Activated T-helper 17 cell treated with anti-CD3 and anti-CD28 coated beads, Interleukin-2, amount 50 U/mL, for 72 hours (primary cell): Measurements from ENCODE around the gene DEPDC4. TPM values are rescaled to one million over a fixed set of nuclear protein-coding genes. Genes with fewer than 3 reads are reported as not detected.

ENCODE experiments used
- ATAC-seq: fragments of 150-1000 bp; cut with Tn5 transposase; replicated peaks from 2 replicates; pipeline ENCODE4 v1.10.0; 2021; ENCODE audit warnings: mild to moderate bottlenecking, moderate library complexity
- H3K27ac Mint-ChIP-seq: one replicate; pipeline ENCODE4 v1.8.0; 2022; ENCODE audit warnings: mixed read lengths
- H3K27me3 Mint-ChIP-seq: one replicate; pipeline ENCODE4 v1.8.0; 2022; ENCODE audit warnings: mixed read lengths
- H3K36me3 Mint-ChIP-seq: one replicate; pipeline ENCODE4 v1.8.0; 2022; ENCODE audit warnings: low read depth, mild to moderate bottlenecking, mixed read lengths
- H3K4me1 Mint-ChIP-seq: one replicate; pipeline ENCODE4 v1.8.0; 2022; ENCODE audit warnings: mixed read lengths
- H3K4me3 Mint-ChIP-seq: one replicate; pipeline ENCODE4 v1.8.0; 2022; ENCODE audit warnings: mild to moderate bottlenecking, mixed read lengths
- H3K9me3 Mint-ChIP-seq: one replicate; pipeline ENCODE4 v1.8.0; 2022; ENCODE audit warnings: mixed read lengths
- total RNA-seq, 2 donors: library from RNA; stranded (reverse); gene quantifications; one replicate each; pipeline ENCODE4 v1.2.3, GENCODE V29; 2022

Gene DEPDC4
- total RNA-seq, 2 donors from 2014 or later, result 2.4 TPM

DNA sequence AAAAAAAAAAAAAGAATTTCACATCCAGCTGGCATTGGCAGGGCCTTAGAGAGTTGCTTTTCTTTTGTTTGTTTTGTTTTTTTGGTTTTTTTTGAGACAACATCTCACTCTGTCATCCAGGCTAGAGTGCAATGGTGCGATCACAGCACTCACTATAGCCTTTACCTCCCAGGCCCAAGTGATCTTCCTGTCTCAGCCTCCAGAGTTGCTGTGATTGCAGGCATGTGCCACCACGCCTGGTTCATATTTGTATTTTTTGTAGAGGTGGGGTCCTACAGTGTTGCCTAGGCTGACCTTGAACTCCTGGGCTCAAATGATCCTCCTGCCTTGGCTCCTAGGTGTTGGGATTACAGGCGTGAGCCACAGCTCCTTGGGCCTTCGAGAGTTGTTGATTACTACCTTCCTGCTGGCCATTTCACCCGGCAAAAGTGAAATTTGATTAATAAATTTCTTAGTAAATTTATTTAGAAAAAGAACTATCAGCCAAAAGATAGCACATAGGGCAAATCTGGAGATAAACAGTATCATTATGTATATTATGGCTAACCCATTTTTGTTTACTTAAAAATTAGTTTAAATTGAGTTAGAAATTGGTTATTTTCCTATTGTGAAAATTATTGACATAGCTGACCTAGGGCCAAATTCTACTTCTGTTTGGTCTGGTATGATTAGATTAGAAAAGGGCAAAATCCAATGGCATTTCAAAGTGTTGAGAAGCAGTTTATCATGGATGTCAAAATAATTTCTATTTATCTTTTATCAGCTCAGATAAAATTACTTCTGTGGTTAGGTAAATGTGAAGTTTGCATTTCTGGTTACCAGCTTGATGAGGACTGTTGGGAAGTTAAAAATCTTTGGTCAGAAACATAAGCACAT, 53.6 kb downstream of the DEPDC4 start:
- peaks cover 95% of the 10 kb centered on the region for H3K36me3 Mint-ChIP-seq
- no peaks in the 10 kb centered on the region for H3K27me3 Mint-ChIP-seq
- H3K27ac Mint-ChIP-seq, result no peak overlapping the region
- no peaks in the 10 kb centered on the region for H3K9me3 Mint-ChIP-seq
- no peaks in the 10 kb centered on the region for H3K4me1 Mint-ChIP-seq
- no peak overlapping the region for H3K4me3 Mint-ChIP-seq
- ATAC-seq, result no peak

DNA sequence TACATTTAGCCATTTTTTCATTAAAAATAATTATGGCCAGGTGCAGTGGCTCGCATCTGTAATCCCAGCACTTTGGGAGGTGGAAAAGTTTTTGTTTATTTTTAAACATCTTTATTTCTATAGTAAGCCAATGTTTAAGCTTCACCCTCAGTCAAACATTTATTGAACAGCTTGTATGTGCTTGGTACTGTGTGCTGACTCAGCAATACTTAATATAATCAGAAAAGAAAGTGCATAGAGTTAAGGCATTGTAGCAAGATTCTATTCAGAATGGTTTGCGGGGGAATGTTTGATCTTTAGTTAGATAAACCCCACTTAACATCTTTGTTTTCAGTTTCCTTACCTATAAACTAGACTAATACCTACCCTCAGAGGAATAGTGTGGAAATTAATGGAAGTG, 55.2 kb downstream of the DEPDC4 start:
- H3K4me3 Mint-ChIP-seq, result no peak overlapping the region
- ATAC-seq, result no peak
- no peak overlapping the region for H3K27ac Mint-ChIP-seq
- no peaks in the 10 kb centered on the region for H3K27me3 Mint-ChIP-seq
- no peaks in the 10 kb centered on the region for H3K4me1 Mint-ChIP-seq
- peaks cover 95% of the 10 kb centered on the region for H3K36me3 Mint-ChIP-seq
- H3K9me3 Mint-ChIP-seq, result no peaks in the 10 kb centered on the region

DNA sequence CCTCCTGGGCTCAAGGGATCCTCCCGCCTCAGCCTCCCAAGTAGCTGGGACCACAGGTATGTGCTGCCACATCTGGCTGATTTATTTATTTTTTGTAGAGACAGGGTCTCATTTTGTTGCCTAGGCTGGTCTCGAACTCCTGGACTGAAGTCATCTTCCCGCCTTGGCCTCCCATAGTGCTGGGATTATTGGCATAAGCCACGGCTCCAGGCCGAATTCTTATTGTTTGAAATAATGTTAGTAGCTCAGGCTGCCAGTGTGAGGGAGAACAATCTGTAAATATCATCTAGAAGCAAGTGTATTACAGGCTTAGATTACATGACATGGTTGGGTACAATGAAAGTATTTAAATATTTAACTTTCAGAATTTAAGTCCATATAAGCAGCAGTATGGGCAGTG, 58.0 kb downstream of the DEPDC4 start:
- H3K27ac Mint-ChIP-seq, result no peak overlapping the region
- H3K36me3 Mint-ChIP-seq, result peaks cover 87% of the 10 kb centered on the region
- H3K9me3 Mint-ChIP-seq, result no peaks in the 10 kb centered on the region
- H3K4me3 Mint-ChIP-seq, result no peak overlapping the region
- no peaks in the 10 kb centered on the region for H3K4me1 Mint-ChIP-seq
- H3K27me3 Mint-ChIP-seq, result no peaks in the 10 kb centered on the region
- no peak for ATAC-seq

DNA sequence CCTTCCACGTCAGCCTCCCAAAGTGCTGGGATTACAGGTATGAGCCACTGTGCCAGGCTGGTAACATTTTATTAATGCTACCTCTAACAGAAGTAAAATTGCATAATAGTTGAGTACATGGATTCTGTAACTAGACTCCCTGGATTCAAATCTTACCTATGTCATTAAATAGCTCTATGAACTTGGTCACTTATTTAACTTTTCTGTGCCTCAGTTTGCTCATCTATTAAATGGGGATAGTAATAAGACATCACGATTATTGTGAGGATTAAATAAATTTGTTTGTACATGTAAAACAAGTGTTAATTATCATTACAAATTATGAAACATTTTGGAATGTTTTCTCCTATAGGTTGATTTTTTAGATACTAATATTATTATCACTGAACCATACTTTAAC, 59.6 kb downstream of the DEPDC4 start:
- no peak for ATAC-seq
- Mint-ChIP-seq H3K9me3 (no peaks in the 10 kb centered on the region), H3K27me3 (no peaks in the 10 kb centered on the region), H3K4me3 (no peak overlapping the region), H3K4me1 (no peaks in the 10 kb centered on the region), H3K36me3 (peaks cover 72% of the 10 kb centered on the region), H3K27ac (no peak overlapping the region)

DNA sequence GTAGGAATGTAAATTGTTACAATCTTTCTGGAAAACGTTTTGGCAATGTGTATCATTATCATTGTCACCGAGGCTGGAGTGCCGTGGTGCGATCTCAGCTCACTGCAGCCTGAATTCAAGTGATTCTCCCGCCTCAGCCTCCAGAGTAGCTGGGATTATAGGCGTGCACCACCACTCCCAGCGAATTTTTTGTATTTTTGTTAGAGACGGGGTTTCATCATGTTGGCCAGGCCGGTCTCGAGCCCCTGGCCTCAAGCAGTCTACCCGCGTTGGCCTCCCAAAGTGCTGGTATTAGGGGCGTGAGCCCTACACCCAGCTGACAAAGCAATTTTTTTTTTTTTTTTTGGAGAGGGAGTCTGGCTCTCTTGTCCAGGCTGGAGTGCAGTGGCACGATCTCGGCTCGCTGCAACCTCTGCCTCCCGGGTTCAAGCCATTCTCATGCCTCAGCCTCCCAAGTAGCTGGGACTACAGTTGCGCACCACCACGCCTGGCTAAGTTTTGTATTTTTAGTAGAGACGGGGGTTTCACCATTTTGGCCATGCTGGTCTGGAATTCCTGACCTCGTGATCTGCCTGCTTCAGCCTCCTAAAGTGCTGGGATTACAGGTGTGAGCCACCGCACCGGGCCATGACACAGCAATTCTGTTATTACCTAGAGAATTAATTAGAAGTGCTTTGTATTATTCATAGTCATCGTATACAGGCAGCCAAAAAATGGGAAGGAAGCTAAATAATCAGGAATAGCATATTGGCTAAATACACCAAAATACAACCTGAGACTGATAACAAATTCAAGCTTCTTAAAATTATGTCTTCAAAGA, 65.1 kb downstream of the DEPDC4 start:
- Mint-ChIP-seq H3K9me3 (no peaks in the 10 kb centered on the region), H3K27ac (peak overlapping the region; percentile 98), H3K36me3 (peaks cover 42% of the 10 kb centered on the region), H3K4me3 (peak overlapping the region; percentile 100), H3K4me1 (peaks cover 6% of the 10 kb centered on the region), H3K27me3 (no peaks in the 10 kb centered on the region)
- no peak for ATAC-seq

DNA sequence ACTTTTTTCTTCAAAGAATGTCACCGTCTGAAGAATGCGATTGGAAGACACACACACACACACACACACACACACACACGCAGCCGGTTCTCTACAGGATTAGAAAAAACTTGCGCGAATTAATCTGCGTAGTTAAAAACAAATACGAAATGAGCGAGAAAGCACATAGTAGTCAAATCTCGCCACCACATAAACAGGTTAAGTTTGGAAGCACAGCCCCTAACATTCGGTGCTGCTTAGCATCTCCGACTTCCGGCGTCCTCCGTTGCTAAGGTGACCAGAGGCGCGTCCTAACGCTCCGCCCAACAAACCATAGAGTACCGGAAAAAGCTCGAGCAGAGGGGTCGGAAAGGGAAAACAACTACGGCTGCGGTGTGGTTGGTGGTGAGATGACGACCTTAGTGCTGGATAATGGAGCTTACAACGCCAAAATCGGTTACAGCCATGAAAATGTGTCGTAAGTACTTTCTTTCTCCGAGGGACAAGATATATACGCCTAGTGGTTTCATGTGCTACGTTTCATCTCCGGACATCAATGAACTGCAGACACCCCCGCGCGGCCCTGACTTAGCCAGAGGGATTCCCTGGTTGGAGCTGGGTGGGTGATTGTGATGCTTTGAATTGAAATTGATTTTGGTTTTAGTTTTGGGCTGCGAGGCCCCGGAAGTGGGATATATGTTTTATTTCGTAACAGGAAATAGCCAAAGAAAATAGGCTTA, 66.3 kb downstream of the DEPDC4 start, which contains the start of gene ACTR6:
TSS of gene ACTR6 (plus strand) at position 353 of the 719 bp plus-strand sequence. CDS start at position 390, 37 bp downstream.
- peaks cover 6% of the 10 kb centered on the region for H3K4me1 Mint-ChIP-seq
- H3K27me3 Mint-ChIP-seq, result no peaks in the 10 kb centered on the region
- H3K9me3 Mint-ChIP-seq, result no peaks in the 10 kb centered on the region
- peaks cover 32% of the 10 kb centered on the region for H3K36me3 Mint-ChIP-seq
- peak; percentile 87 for ATAC-seq
- H3K4me3 Mint-ChIP-seq, result peak within 1 kb of the TSS; percentile 100
- H3K27ac Mint-ChIP-seq, result peak within 1 kb of the TSS; percentile 98

DNA sequence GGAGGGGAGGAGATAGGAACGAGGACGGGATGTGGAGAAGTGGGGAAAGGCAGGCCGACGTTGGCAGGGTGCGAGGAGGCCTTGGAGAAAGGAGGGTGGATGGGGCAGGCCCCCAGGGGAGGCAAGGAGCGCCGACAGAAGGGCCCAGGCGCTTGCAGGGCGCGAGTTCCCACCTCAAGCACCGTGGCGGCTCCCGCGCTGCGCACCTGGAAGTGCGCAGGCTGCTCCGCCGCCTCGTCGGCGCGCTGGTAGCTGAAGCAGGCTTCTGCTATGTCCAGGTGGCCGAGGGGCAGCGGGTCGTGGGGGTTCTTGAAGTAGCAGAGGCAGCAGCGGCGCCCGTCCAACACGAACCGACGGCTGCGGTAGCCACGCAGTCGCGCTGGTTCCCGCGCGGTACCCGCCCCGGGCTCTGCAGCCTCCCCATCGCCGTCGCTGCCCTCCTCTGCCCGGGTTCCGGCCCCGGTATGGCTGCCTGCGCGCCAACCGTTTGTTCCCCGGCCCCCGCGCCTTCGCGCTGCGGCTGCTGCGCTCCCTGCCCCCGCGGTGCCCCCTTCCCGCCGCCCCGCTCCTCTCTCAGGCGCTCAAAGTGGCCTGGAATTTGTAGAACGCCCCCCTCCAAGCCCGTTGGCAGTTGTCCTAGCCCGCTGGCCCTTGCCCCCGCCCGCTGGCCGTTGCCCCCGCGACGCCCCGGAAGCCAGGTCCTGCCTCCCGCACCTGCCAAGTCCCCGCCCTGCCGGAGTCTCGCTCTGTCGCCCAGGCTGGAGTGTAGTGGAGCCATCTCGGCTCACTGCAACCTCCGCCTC, 67.3 kb downstream of the DEPDC4 start:
- Mint-ChIP-seq H3K4me3 (peak overlapping the region; percentile 100), H3K36me3 (peaks cover 35% of the 10 kb centered on the region), H3K27me3 (no peaks in the 10 kb centered on the region), H3K27ac (peak overlapping the region; percentile 98), H3K4me1 (peaks cover 6% of the 10 kb centered on the region), H3K9me3 (no peaks in the 10 kb centered on the region)
- peak; percentile 76 for ATAC-seq

DNA sequence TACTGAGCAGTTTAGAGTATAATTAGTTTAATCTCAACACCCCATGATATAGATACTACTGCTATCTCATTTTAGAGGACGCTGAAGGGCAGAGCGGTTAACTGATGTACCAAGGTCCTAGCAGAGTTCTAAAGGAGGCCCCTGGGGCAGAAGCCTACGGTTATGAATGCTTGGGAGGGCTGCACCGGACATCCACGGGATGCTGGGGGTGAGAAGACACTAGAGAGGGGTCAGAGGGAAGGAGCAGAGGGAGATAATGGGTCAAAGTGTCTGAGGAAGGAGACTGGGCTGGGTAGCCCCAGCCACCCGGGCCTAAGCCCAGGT, 67.9 kb downstream of the DEPDC4 start:
- no peak for ATAC-seq
- no peaks in the 10 kb centered on the region for H3K27me3 Mint-ChIP-seq
- H3K36me3 Mint-ChIP-seq, result peaks cover 38% of the 10 kb centered on the region

DNA sequence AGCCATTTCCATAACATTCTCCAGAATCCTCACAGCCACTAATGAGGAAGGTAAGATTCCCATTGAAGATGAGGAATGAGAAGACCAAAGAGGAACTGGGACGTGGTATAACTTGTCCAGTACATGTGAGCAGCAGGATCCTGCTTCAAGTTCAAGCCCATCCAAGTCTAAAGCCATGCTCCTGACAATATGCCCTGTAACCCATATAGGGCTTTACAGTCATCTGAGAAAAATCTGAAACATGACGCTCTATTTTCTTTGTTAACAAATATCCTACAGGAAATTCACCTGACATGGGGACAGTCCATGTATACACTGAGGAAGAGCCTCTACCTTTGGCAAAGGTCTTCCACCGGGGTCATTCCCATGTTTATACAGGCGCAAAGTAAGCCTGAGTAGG, 69.4 kb downstream of the DEPDC4 start:
- Mint-ChIP-seq H3K4me3 (no peak overlapping the region), H3K36me3 (peaks cover 44% of the 10 kb centered on the region), H3K9me3 (no peaks in the 10 kb centered on the region), H3K27me3 (no peaks in the 10 kb centered on the region), H3K27ac (no peak overlapping the region), H3K4me1 (peaks cover 6% of the 10 kb centered on the region)
- no peak for ATAC-seq

More for the DNA sequence above, 67.9 kb downstream of the DEPDC4 start:
- H3K4me3 Mint-ChIP-seq, result peak overlapping the region; percentile 100
- peak overlapping the region; percentile 90 for H3K27ac Mint-ChIP-seq
- peaks cover 6% of the 10 kb centered on the region for H3K4me1 Mint-ChIP-seq
- no peaks in the 10 kb centered on the region for H3K9me3 Mint-ChIP-seq

DNA sequence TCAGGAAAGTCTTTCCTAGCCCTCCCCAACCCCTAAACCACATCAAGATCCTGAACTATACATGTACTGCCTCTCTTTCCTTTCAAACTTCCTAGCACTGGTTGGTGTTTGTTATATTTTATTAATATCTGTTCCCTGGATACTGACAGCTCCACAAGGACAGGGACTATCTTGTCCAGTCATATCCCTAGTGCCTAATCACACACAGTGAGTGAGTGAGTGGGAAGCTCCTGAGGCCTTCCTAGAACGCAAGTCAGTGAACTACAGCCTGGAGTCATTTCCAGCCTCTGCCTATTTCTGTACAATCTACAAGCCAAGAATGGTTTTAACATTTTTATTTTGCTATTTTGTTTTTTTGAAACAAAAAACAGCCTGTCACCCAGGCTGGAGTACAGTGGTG, 73.8 kb downstream of the DEPDC4 start:
- no peak for ATAC-seq
- Mint-ChIP-seq H3K27ac (no peak overlapping the region), H3K4me3 (no peak overlapping the region), H3K4me1 (peaks cover 6% of the 10 kb centered on the region), H3K36me3 (peaks cover 35% of the 10 kb centered on the region), H3K27me3 (no peaks in the 10 kb centered on the region), H3K9me3 (no peaks in the 10 kb centered on the region)

Other genes starting within 250 kb of the DEPDC4 start
- 10 to 100 TPM; 45.6 to 51.1 TPM for gene BLTP3B, start 124.2 kb downstream of the DEPDC4 start, total RNA-seq
- gene ACTR6, start 66.3 kb downstream of the DEPDC4 start, total RNA-seq, result 10 to 100 TPM; 31.0 to 40.6 TPM
- 10 to 100 TPM; 18.7 to 31.2 TPM for gene SCYL2, start 98 bp upstream of the DEPDC4 start, total RNA-seq
- gene SLC17A8, start 90.0 kb upstream of the DEPDC4 start, total RNA-seq, result not detected
- gene NR1H4, start 206.8 kb upstream of the DEPDC4 start, total RNA-seq, result not detected